NB4 (cell line): Measurements from ENCODE around the gene ZDHHC11.
"Not testable (repeated sequence)": the region's sequence is repeated elsewhere in the genome, so short reads cannot be mapped to it uniquely, and the experiment has no call there.

ENCODE experiments used
- MYC ChIP-seq: IDR thresholded peaks from 2 replicates; pipeline ENCODE4 v1.6.1; 2011; ENCODE audit warnings: low read depth, low read length
- POLR2A ChIP-seq: IDR thresholded peaks from 2 replicates; pipeline ENCODE4 v1.6.1; 2011; ENCODE audit warnings: mild to moderate bottlenecking; ENCODE audit not compliant: insufficient read length; ENCODE audit errors: extremely low read depth
- TF ChIP-seq, protein P1 (sequence below): IDR thresholded peaks from one replicate; pipeline ENCODE4 v1.5.1; 2012; ENCODE audit warnings: low read depth, low read length
- TF ChIP-seq, protein P2 (sequence below): IDR thresholded peaks from 2 replicates; pipeline ENCODE4 v1.6.1; 2011; ENCODE audit warnings: low read depth, low read length

DNA sequence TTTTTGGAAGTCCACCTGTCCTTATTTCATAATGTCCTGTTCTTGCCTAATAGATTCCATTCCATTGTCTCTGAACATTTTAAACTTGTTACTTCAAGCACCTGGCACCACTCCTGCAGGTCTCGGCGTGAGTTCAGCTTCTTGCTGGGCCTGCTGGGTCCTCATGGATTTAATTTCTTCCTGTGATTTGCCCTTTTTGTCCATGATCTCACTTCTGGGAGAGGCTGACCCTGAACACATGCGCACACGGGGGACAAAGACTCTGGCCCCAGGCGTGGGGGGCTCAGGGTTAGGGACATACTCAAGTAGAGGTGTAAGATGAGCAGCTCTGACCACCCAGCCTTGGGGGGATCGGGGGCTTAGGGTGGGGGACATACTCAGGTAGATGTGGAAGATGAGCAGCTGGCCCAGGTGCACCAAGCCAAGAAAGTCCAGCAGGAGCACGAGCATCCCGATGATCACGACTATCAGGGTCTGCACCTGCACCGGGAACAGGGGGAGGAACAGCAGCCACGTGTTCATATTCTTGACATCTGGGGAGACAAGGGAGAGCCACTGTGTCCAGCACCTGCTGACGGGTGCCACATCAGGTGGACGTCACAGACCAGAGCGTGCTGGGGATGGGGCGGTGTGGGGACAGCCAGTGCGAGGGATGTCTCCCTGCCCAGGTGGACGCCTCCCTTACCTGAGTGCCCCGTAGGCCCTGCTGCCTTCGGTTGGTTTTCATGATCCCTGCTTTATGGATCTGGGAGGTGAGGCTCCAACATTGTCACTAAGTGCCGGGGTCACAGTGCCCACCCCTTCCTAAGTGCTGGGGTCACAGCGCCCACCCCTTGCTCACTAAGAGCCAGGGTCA lies 10.4 kb downstream of the ZDHHC11 start:
- TF ChIP-seq, protein P1, sequence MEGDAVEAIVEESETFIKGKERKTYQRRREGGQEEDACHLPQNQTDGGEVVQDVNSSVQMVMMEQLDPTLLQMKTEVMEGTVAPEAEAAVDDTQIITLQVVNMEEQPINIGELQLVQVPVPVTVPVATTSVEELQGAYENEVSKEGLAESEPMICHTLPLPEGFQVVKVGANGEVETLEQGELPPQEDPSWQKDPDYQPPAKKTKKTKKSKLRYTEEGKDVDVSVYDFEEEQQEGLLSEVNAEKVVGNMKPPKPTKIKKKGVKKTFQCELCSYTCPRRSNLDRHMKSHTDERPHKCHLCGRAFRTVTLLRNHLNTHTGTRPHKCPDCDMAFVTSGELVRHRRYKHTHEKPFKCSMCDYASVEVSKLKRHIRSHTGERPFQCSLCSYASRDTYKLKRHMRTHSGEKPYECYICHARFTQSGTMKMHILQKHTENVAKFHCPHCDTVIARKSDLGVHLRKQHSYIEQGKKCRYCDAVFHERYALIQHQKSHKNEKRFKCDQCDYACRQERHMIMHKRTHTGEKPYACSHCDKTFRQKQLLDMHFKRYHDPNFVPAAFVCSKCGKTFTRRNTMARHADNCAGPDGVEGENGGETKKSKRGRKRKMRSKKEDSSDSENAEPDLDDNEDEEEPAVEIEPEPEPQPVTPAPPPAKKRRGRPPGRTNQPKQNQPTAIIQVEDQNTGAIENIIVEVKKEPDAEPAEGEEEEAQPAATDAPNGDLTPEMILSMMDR = not testable (repeated sequence)
- not testable (repeated sequence) for TF ChIP-seq POLR2A, MYC
- TF ChIP-seq, protein P2, sequence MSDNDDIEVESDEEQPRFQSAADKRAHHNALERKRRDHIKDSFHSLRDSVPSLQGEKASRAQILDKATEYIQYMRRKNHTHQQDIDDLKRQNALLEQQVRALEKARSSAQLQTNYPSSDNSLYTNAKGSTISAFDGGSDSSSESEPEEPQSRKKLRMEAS = not testable (repeated sequence)
